Fibroblast of peridontal ligament (primary cell): Measurements from ENCODE around the gene DTD1.

ENCODE experiments used
- DNase-seq: peaks from one replicate; pipeline ENCODE4 v3.0.0-alpha.2; 2010; ENCODE audit errors: extremely low read depth

Gene DTD1

DNA sequence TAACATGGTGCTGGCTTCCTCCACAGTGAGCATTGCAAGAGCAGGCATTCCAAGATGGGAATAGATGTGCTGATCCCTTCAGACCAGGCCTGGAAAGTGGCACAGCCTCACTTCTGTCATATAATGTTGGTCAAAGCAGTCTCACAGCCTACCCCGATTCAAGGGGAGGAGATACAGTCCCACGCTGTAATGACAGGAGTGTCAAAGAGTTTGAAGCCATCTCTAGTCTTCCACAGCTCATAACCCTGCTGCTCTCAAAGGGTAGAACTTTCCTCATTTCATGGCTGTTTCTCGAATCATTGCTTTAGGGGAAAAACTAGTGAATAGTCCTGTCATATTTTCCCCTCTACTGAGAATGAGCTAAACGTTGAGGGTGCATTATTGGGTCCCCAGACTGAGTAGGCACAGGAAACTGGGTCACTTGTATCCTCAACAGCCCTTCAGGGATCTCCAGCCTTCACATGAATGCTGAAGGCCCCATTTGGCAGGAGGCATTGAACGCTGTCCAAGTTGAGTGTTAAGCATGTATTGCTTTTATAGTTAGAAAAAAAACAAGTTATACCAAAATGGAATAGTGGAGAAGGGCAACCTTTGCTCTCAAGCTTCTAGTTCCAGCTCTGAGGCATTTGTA, 27.3 kb downstream of the DTD1 start:
- peak; percentile 6 for DNase-seq

DNA sequence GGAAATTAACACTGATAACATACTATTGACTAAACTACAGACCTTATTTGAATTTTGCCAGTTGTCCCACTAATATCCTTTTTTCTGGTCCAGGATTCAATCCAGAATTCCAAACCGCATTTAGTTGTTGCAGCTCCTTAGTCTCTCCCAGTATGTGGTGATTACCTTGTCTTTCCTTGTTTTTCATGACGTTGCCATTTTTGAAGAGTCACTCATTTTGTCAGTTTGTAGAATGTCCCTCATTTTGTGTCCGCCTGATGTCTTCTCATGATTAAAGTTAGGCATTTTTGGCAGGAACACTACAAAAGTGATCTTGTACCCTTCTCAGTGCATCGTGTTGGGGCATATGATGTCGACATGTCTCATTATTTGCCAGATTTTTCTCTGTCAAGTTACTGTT, 33.1 kb downstream of the DTD1 start:
- DNase-seq: no peak

DNA sequence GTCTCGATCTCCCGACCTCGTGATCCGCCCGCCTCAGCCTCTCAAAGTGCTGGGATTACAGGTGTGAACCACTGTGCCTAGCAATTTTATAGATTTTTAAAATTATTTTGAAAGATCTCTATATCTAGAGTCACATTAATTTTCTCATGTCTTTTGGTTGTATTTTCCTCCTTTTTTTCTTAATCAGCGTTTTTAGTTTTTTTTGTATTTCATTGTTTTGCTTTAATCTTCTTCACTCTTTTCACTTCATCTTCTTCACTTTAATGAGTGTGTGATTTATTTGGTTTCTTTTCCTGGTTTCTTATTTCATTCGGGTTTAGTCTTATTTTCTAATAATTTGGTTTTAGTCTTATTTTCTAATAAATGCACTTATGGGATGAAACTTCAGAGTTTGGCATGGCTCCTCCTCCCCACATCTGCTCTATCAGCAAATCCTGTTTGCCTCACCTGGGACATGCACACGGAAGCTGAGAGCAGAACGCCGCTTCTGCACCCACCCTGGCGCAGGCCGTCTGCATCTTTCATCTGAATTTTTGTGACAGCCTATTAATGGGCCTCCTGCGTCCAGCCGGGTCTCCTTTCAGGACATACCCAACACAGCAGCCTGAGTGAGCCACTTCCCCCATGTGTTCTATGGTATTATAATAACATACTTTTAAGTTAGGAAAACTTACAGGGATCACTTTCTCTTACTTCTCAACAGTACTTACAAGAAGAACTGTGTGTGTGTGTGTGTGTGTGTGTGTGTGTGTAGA, 35.5 kb downstream of the DTD1 start:
- DNase-seq: no peak

DNA sequence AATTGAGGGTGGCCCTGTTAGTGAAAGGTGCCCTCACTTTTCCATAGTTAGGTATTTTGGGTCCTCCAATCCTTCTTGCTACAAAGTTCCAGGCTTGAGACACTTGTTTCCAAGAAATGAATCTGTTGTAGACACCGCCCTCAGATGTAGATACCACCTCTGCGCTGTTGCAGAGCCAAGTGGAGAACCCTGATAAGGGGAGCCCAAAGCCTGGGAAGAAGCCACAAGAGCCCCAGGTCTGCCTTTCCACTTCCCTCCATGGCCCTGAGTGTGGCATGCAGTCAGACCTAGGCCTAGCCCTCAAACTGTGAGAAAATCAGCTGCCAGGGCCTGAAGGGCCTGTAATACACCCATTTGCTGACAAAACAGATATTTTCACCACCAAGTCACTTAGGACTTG, 37.1 kb downstream of the DTD1 start:
- no peak for DNase-seq

DNA sequence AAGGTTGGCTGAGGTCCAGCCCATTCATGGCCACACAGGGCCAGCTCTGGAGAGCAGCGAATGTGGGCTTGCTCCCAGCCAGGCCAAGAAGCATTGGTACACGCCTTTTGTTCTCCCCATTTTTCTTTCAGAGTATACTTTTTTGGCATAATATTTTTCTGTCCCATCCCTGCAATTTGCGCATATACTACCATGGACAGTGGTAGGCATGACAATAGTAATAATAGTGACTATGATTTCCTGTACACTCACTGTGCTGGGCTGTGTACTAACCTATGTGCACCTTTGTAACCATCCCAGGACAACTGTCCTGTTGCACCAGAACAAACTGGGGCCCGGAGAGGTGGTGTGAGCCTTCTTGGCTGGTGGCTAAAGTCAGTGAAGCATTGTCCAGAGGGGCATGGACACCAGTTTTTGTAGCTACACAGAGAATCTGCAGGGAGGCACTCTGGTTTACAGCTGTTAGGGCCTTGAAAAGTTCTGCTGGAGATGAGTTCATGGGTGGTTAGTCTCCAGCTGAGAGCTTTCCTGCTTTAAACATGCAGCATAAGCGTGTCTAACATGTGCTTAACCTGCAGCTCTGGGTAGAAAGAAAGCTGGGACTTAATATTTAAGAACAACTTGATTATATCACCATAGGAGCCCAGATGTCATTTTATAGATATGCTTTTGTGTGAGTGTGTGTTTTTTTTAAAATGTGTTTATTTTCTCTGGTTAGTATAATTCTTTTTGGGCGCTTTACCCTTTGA, 38.2 kb downstream of the DTD1 start:
- DNase-seq: no peak

DNA sequence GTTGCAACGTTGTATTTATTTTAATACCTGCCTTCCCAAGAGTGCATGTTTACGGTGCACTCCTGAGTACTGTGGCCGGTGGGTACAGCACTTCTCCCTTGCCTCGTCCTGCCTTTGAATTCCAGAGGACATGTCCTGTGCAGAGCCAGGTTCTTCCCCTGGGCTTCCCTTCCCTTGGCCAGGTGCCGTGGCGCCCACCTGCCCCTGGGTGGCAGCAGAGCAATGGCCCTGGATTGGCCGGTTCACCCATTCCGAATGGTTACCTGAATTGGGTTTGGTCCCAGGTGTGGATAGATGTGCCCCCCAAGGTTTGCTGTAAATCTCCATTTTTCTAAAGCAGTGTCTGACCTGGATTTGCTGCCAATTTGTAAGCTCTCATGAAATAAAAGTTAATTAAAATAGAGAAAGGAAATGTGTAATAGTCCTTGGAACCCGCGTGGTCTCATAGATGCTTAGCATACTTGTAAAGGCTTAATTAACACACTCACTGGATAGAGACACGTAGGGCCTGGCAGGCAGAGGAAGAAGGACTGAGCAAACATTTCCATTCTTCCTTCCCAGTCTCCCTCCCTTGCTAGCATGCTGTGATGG, 40.6 kb downstream of the DTD1 start:
- DNase-seq: no peak

DNA sequence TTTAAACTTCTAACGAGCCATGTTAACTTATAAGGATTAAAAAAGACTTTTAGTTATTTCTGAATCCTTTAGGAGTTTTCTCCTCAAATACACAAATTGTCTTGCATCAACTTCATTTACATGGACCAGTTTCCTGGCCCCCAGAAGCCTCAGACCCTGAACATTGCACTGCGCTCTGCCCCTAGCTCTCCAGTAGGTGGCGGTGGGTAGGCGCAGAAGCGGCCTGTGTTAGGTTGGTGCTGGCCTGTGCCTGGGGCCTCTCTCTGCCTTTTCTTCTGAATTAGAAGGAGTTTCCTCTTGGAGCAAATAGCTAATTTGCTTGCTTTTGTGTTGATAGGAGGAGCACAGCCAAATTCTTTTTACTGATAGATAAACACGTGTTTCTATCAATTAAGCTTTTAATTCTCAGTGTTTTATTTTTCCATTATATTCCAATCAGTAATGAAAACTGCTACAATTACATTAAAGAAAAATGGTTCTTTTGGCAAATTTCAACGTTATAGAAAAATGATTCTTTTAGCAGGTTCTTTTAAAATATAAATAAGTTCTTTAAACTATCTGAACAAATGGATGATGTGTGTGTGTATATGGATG, 44.4 kb downstream of the DTD1 start:
- DNase-seq: peak; percentile 69

DNA sequence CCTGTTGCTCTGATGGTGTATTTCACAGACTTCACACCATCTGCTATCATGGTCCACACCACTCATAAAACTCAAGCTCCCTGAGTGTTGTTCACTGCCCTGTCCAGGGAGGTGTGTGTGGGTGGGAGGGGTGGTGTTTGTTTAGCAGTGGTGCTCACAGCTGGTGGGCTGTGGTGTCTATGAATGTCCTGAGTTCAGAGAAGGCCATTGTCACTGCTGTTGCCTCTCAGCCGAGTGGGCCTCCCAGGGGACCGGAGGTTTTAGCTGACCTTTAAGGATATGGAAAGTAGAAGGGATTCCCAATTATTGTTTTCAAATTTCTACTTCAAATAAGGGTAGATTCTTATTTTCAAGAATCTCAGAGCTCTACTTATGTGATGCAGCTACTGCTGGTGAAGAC, 45.6 kb downstream of the DTD1 start:
- DNase-seq: no peak

DNA sequence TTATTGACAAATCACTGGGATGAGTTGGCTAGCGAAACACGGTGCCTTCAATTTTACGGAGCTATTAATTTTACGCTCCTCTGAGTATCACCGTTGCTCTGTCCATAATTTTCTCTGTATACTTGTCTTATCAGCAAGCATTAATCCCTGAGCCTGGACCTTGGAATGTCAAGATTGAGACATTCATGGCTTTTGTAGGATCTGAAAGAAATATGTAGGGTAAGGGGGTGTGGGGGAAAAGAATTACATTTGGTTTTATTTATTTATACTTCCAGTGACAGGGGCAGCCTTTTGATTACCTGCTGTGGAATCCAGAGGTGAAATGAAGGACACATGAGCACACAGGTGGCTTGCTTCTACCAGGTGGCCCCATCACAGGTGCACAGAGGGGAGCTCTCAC, 46.6 kb downstream of the DTD1 start:
- no peak for DNase-seq

DNA sequence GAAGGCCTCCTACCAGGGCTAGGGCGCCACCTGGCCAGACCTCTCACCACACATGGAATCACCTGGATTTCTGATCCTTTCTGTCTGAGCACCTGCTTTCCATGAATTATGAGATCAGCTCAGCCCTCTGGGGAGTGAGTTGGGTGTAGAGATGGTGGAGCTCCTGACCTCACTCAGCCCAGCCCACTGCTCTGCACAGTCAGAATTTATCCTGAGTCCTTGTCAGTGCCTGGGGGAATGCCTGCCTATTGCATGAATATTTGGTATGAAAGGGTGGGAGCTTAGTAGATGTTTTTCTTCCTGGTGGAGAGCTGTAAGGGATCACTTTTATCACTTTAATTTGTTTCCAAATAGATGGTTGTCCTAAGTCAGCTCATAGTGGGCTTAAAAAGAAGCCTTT, 47.5 kb downstream of the DTD1 start:
- DNase-seq: no peak

DNA sequence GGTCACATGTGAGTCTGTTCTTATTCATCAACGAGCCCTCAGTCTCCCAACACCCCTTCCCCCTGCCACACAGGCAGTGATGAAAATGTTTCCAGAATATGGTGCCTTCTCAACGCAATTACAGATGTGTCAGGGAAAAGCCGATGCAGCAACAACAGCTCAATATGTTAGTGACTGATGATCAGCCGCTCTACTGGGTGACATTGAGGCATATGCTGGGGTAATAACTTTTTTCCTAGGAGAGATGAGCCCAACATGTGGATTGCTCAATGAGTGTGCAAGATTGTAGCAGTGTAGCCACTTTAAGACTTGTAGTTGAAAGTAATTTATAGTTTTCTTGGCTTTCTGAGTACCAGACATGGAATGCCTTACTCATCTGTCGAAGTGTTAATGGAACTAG, 49.4 kb downstream of the DTD1 start:
- no peak for DNase-seq

DNA sequence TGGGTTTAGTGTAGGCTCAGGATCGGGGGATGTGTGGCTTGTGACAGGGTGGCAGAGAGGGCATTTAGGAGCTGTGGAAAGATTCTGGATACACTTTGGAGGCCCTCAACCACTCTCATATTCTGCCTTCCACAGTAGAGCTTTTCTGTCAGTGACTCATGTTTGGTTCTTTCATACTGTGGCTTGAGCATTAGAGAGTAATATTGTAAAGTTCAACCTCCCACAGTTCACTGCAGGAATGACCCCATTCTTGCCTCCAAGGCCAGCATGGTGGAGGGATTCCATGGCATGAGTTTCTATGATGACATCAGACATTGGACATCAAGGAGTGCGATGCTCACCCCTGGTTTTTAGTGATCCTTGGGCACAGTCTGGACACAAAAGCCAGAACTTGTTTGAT, 50.9 kb downstream of the DTD1 start:
- DNase-seq: peak; percentile 29

DNA sequence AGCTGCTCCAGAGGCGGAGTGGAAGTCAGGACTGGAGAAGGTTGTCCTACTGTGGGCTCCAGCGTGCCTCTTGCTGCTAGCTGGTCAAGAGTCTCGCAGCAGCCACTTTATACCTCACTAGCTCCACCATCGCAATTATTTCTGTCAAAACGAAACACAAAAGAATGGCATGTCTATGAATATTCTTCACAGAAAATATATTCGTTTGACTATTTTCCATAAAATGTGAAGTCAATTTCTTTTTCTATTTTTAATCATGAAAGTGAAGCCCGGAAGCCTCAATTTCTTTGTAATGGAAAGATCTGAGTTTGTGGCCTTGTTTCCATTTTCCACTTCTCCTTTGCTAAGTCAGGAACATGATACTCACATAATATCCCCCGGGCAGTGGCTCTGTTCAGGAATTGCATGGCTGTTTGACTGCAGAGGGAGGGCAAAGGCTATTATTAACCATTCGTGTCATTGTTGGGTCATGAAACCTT, 51.7 kb downstream of the DTD1 start:
- peak; percentile 38 for DNase-seq

DNA sequence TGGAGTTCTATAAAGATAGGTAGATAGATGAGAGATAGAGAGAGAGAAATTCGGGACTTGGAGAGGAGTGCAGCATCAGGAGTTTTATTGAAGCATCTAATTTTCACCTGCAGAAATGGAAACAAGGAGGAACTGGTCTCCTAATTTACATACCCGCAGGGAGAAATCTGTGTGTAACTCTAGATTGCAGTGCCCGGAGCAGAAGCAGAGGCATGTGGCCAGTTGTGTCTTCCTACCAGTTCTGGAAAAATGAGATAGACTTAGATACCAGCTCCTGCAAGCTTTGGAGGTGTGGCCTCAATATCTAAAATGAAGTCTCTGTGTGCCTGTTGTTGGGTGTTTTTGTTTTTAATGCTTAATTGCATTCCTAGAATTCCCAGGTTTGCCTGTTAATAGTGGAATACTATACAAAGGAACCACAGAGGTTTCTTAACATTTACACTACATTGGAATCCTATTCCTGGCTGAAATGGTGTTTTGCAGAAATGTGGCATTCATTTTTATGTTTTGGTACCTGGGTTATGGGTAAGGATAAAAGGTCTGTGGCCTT, 57.4 kb downstream of the DTD1 start:
- no peak for DNase-seq

DNA sequence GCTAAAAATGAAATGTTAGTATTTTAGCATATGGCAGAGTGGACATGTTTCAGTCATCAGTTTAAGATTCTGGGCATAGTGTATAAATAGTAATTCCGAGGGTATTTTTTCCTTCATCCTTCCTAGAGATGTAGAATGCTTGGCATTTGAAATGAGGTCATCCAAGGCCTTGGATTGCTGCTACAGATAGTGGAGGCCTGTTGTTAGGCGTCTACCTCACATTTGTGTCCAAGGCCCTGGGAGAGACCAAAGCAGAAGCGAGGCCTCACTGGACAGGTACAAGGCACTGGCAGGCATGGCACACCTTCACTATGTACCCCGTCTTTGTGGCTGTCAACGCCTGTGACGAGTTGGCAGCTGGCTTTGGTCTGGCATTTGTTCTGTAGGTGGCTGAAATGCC, 58.0 kb downstream of the DTD1 start:
- no peak for DNase-seq

DNA sequence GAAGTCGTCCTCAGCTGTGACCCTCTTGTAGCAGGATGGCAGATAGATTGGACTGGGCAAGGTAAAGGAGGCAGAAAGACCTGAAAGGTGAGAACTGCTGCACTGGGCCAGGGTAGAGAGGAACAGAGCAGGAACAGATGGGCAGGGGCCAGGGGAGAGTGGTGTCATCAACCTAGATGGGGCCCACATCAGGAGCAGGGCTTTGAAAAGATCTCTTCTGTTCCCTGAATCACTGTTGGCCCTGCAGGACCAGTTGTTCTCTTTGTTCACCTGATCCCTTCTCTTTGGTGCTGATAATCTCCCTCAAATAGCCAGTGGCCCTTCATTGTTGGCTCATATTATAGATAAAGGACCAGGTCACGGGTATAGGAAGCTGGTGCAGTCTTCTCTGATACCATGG, 59.9 kb downstream of the DTD1 start:
- DNase-seq: no peak

DNA sequence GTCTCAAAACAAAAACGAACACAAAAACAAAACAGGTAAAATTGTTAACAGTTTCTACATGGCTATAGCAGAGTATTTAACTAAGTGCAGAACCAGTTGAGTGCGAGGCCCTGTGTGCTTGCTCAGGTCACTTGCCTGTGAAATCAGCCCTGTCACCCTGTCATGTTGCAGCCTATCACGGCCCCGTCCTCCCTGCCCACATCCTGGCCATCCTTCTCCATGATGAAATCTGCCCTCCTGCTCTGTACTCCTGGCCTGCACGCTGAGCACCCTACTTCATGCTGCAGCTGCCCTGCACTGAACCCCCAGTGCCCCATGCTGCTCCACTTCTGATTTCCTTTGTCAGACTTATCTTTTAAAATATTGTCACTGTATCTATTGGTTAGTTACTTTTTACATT, 62.4 kb downstream of the DTD1 start:
- DNase-seq: no peak

DNA sequence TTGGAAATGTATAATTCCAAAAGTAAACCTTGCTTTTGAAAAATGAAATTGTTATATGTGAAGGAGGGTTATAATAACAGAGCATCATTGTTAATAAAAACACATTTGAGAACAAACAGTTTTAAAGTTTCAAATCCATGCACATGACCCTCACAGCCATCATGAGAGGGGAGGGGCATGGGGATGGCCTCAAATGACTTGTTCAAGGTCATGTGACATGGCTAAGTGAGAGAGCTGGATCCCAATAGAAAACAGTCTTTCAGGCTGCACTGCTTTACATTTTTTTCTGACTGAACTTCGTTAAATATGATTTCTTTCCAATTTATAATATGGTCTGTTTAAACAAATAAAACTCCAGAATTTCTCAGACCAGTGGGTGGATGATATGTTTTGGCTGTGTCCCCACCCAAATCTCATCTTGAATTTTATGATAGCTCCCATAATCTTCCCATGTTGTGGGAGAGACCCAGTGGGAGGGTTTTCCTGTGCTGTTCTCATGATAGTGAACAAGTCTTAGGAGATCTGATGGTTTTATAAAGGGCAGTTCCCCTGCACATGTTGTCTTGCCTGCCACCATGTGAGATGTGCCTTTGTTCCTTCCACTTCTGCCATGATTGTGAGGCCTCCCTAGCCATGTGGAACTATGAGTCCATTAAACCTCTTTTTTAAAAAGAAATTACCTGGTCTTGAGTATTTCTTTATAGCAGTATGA, 66.0 kb downstream of the DTD1 start:
- DNase-seq: no peak

DNA sequence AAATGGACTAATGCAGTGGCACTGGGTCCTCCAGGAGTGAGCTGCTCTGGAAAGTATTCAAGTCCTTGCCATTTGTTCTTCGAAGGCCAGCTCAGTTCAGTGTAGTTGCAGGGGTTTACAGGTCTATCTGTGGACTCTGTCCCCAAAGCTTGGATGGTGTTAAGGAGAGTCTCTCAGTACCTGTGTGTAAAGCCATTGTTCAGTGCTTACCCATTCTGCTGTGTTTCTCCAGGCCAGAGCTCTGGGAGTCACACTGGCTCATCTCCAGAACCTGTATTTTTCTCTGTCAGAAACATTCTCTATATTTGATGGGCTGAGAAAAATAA, 66.6 kb downstream of the DTD1 start:
- no peak for DNase-seq

DNA sequence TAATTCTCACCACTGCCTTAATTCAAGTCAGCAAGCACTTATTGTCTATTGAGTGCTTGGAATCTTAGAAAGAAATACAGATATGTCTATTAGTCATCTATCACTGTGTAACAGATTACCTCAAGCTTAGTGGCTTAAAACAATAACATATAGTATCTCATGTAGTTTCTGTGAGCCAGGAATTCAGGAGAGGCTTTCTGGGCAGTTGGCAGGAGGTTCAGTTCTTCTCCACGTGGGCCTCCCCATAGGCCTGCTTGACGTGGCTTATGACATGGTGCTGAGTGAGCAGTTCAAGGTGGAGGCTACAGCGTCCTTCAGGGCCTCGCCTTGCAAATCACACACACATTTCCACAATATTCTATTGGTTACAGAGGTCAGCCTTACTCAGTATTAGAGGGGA, 69.7 kb downstream of the DTD1 start:
- DNase-seq: peak; percentile 26

DNA sequence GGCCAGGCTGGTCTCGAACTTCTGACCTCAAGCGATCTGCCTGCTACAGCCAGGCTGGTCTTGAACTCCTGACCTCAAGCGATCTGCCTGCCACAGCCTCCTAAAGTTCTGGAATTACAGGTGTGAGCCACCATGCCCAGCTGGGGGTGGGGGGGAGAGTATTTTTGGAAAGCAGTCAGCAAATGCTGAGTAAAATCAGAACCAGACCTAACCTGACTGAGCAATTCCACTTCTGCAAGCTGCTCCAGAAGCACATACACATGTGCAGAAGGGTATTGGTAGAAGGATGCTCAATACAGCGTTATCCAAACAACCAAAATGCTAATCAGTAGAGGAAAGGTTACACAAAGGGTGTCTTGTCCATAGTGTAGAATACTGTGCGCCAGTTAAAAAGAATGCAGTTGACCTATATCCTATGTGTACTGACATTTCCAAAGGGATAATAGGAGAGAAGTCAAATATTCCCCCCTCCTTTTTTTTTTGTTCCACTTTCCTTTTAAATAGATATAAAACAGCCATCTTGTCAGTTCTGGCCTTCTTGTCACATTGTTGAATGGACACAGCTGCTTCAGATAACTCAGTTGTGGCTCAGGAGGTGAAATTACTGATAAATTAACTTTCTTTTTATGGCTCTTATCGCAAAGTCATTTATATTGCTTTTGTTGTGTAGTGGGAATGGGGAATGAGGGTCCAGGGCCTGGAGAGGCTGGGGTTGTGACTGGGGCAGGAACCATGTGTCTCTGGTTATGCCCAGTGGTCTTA, 74.6 kb downstream of the DTD1 start:
- DNase-seq: no peak
